ENCODE data around the gene SAP30BP. TPM values are rescaled to one million over a fixed set of nuclear protein-coding genes. Genes with fewer than 3 reads are reported as not detected.

Gene SAP30BP
- total RNA-seq, 4 donors from 2014 or later = 67.0 to 104 (median 86.3) TPM

DNA sequence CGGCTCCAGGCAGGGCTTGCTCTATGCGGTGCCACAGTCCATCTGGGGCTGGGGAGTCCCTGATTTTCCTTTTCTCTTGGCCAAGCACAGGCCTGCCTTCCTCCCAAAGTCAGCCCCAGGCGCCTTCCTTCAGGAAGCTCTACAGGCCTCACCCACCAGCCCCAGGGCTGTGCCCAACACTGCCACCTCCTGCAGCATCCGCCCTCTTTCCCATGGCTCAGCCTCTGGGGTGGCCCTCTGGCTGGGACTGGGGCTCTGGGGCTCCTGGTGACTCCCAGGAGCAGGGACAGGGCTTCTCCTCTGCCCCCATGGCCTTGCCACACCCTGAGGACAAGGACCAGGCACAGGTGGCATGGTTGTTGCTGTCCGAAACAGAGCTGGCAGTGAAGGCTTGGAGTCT is 54.9 kb downstream of the SAP30BP start:
- peak in 1 of 2 donors; percentile 66 for DNase-seq (ENCODE audit: low spot score in 2 of 2)
- Histone ChIP-seq H3K27me3 (peaks cover 10% of the 10 kb centered on the region), H3K4me3 (peak overlapping the region; percentile 63), H3K27ac (peak overlapping the region; percentile 87), H3K9me3 (no peaks in the 10 kb centered on the region), H3K36me3 (peaks cover 25% of the 10 kb centered on the region), H3K4me1 (peaks cover 30% of the 10 kb centered on the region)
- 40% methylated on average over 2 of the region's 5 CpGs for WGBS
- TF ChIP-seq POLR2AphosphoS5 (IDR thresholded peaks at IDR 0.05) (no peak), CTCF (IDR thresholded peaks at IDR 0.05) (no peak), EP300 (IDR thresholded peaks at IDR 0.05) (no peak), POLR2A (IDR thresholded peaks at IDR 0.05) (no peak)

DNA sequence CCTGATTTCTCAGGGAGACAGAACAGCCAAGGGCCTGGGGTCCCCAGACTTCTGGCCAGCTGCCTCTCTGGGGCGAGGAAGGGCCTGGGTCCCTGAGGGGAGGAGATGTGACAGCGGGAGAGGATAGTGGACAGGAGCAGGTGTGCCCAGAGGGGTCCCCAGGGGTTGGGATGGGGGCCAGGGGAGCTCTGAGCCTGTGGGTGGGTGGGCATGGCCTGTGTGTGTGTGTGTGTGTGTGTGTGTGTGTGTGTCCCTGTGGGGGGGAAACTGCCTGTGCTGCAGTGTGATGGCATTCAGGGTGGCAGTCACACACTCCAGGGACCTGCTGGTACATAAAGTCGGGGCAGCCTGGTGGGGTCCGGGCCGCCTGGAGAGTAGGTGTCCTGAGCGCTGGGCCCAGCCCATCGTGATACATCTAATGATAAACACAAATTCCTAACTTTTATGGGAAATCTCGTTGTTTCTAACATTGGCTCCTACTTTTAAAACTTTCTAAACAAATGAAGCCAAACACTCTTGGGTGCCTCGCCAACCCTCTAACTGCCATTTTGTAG is 55.5 kb downstream of the SAP30BP start:
- Histone ChIP-seq H3K27ac (peak overlapping the region; percentile 87), H3K4me3 (peak overlapping the region; percentile 63), H3K27me3 (peaks cover 10% of the 10 kb centered on the region), H3K4me1 (peaks cover 30% of the 10 kb centered on the region), H3K36me3 (peaks cover 30% of the 10 kb centered on the region), H3K9me3 (no peaks in the 10 kb centered on the region)
- peak in 1 of 2 donors; percentile 62 for DNase-seq (ENCODE audit: low spot score in 2 of 2)
- WGBS = 48% methylated on average over 7 of the region's 9 CpGs
- TF ChIP-seq POLR2AphosphoS5 (IDR thresholded peaks at IDR 0.05) (no peak), CTCF (IDR thresholded peaks at IDR 0.05) (no peak), EP300 (IDR thresholded peaks at IDR 0.05) (no peak), POLR2A (IDR thresholded peaks at IDR 0.05) (no peak)

DNA sequence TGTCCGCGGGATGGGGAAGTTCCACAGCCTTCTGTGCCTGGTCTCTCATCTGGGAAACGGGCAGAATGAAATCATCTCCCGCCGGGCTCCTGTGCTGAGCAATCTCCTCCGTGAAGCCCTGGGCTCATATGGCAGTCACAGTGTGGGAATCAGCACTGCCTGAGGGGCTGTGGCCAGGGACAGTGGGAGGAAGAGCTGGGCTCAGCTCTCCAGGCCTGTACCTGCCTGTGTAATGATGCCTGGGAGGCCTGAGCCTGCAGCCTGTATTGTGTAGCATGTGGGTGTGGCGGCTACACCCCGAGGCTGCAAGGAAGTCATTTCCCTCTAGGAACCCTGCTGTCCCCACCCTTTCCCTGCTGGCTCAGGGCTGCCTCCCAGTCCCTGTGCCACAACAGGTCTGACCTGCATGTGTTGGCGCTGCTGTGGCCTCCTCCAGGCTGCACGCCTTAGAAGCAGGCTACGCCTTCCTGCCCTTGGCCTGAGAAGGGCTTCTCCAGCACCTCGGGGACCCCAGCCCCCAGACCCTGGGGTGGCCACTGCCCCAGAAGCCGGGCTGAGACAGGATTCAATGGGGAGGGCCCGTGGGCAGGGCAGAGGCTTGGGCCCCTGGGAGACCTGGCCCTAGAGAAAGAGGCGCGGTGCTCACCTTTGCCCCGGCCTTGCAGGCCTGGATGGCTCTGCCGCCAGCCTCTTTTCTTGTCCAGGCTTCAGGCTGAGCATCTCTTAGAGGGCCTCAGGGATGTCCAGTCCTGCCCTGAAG is 56.2 kb downstream of the SAP30BP start:
- H3K27ac ChIP-seq = peak overlapping the region; percentile 87
- H3K27me3 ChIP-seq = peaks cover 10% of the 10 kb centered on the region
- H3K4me1 ChIP-seq = peaks cover 30% of the 10 kb centered on the region
- DNase-seq (ENCODE audit: low spot score in 2 of 2) = peak in 1 of 2 donors; percentile 70
- H3K36me3 ChIP-seq = peaks cover 37% of the 10 kb centered on the region
- no peaks in the 10 kb centered on the region for H3K9me3 ChIP-seq
- peak overlapping the region; percentile 63 for H3K4me3 ChIP-seq
- WGBS = 12% methylated on average over 6 of the region's 18 CpGs
- TF ChIP-seq POLR2AphosphoS5 (IDR thresholded peaks at IDR 0.05) (peak in 2 of 3 donors; percentile 55), POLR2A (IDR thresholded peaks at IDR 0.05) (no peak)

GRCh38 chr17:75724016-75725003 is 57.2 kb downstream of the SAP30BP start:
- peak overlapping the region; percentile 63 for H3K4me3 ChIP-seq
- no peaks in the 10 kb centered on the region for H3K9me3 ChIP-seq
- peaks cover 10% of the 10 kb centered on the region for H3K27me3 ChIP-seq
- no peak for TF ChIP-seq POLR2A (IDR thresholded peaks at IDR 0.05)
- H3K27ac ChIP-seq = peak overlapping the region; percentile 87
- WGBS = 60% methylated on average over 11 of the region's 23 CpGs
- peak in 1 of 2 donors; percentile 60 for DNase-seq (ENCODE audit: low spot score in 2 of 2)
- H3K36me3 ChIP-seq = peaks cover 44% of the 10 kb centered on the region
- peaks cover 30% of the 10 kb centered on the region for H3K4me1 ChIP-seq

GRCh38 chr17:75725504-75725903 is 58.4 kb downstream of the SAP30BP start:
- Histone ChIP-seq H3K9me3 (no peaks in the 10 kb centered on the region), H3K27ac (no peak overlapping the region), H3K4me3 (no peak overlapping the region), H3K36me3 (peaks cover 55% of the 10 kb centered on the region), H3K27me3 (peaks cover 10% of the 10 kb centered on the region), H3K4me1 (peaks cover 28% of the 10 kb centered on the region)
- DNase-seq (ENCODE audit: low spot score in 2 of 2) = no peak
- TF ChIP-seq POLR2A (IDR thresholded peaks at IDR 0.05) (no peak), CTCF (IDR thresholded peaks at IDR 0.05) (no peak), EP300 (IDR thresholded peaks at IDR 0.05) (no peak), POLR2AphosphoS5 (IDR thresholded peaks at IDR 0.05) (no peak)
- 79% methylated on average over 7 of the region's 7 CpGs for WGBS

All from suprapubic skin (tissue), 4 donors.